Activated naive CD8-positive, alpha-beta T cell (primary cell): Measurements from ENCODE around the gene IMMP2L.

Experiments used
- H3K27ac Mint-ChIP-seq: one replicate; pipeline ENCODE4 v1.8.0; 2021; ENCODE audit warnings: mixed read lengths
- H3K27me3 Mint-ChIP-seq: one replicate; pipeline ENCODE4 v1.8.0; 2021; ENCODE audit warnings: mixed read lengths
- H3K36me3 Mint-ChIP-seq: one replicate; pipeline ENCODE4 v1.8.0; 2021; ENCODE audit warnings: mixed read lengths
- H3K4me1 Mint-ChIP-seq: one replicate; pipeline ENCODE4 v1.8.0; 2021; ENCODE audit warnings: low read depth, mixed read lengths
- H3K4me3 Mint-ChIP-seq: one replicate; pipeline ENCODE4 v1.8.0; 2021; ENCODE audit warnings: mild to moderate bottlenecking, mixed read lengths
- H3K9me3 Mint-ChIP-seq: one replicate; pipeline ENCODE4 v1.8.0; 2021; ENCODE audit warnings: low read depth, mixed read lengths

IMMP2L gene

GRCh38 chr7:111029574-111030251 is 532.6 kb downstream of the IMMP2L start:
- Mint-ChIP-seq H3K36me3 (peaks cover 3% of the 10 kb centered on the region), H3K27ac (peak overlapping the region; percentile 99), H3K27me3 (no peaks in the 10 kb centered on the region), H3K9me3 (no peaks in the 10 kb centered on the region), H3K4me3 (peak overlapping the region; percentile 72), H3K4me1 (peaks cover 66% of the 10 kb centered on the region)

GRCh38 chr7:111029141-111029572 is 533.1 kb downstream of the IMMP2L start:
- peaks cover 70% of the 10 kb centered on the region for H3K4me1 Mint-ChIP-seq
- H3K27ac Mint-ChIP-seq, result peak overlapping the region; percentile 99
- H3K4me3 Mint-ChIP-seq, result peak overlapping the region; percentile 72

DNA sequence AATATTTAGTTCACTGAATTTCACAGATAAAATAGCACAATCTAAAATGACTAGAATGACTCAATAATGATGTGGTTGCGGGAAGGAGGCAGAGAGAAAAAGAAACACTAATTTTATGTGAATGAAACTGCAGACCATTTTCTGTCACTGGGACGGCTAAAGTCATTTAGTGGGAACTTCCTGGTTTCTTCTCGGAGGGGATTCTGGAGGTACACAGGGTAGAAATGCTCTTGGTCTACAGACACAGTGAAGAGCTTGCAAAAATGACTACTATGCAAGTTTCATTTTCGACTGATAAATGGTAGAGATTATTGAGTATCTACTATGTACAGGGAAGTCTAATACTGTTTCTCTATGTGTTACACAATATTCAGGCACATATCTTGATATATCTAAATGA is 534.9 kb downstream of the IMMP2L start:
- Mint-ChIP-seq H3K27ac (peak overlapping the region; percentile 99), H3K36me3 (peaks cover 8% of the 10 kb centered on the region), H3K4me3 (peak overlapping the region; percentile 69), H3K27me3 (no peaks in the 10 kb centered on the region), H3K4me1 (peaks cover 84% of the 10 kb centered on the region), H3K9me3 (no peaks in the 10 kb centered on the region)

More at GRCh38 chr7:111029141-111029572, 533.1 kb downstream of the IMMP2L start:
- H3K27me3 Mint-ChIP-seq, result no peaks in the 10 kb centered on the region
- no peaks in the 10 kb centered on the region for H3K9me3 Mint-ChIP-seq
- H3K36me3 Mint-ChIP-seq, result peaks cover 6% of the 10 kb centered on the region

GRCh38 chr7:111026806-111027205 is 535.5 kb downstream of the IMMP2L start:
- Mint-ChIP-seq H3K27ac (peak overlapping the region; percentile 99), H3K4me3 (peak overlapping the region; percentile 63), H3K4me1 (peaks cover 89% of the 10 kb centered on the region), H3K36me3 (peaks cover 11% of the 10 kb centered on the region), H3K9me3 (peaks cover 2% of the 10 kb centered on the region), H3K27me3 (no peaks in the 10 kb centered on the region)

GRCh38 chr7:111026343-111026742 is 535.9 kb downstream of the IMMP2L start:
- peaks cover 4% of the 10 kb centered on the region for H3K9me3 Mint-ChIP-seq
- H3K4me1 Mint-ChIP-seq, result peaks cover 90% of the 10 kb centered on the region
- peak overlapping the region; percentile 99 for H3K27ac Mint-ChIP-seq

GRCh38 chr7:111025006-111025405 is 537.3 kb downstream of the IMMP2L start:
- Mint-ChIP-seq H3K36me3 (peaks cover 18% of the 10 kb centered on the region), H3K27ac (peak overlapping the region; percentile 99), H3K4me1 (peaks cover 93% of the 10 kb centered on the region), H3K4me3 (peak overlapping the region; percentile 79), H3K27me3 (no peaks in the 10 kb centered on the region), H3K9me3 (peaks cover 7% of the 10 kb centered on the region)

More at GRCh38 chr7:111026343-111026742, 535.9 kb downstream of the IMMP2L start:
- Mint-ChIP-seq H3K4me3 (peak overlapping the region; percentile 63), H3K27me3 (no peaks in the 10 kb centered on the region), H3K36me3 (peaks cover 12% of the 10 kb centered on the region)

DNA sequence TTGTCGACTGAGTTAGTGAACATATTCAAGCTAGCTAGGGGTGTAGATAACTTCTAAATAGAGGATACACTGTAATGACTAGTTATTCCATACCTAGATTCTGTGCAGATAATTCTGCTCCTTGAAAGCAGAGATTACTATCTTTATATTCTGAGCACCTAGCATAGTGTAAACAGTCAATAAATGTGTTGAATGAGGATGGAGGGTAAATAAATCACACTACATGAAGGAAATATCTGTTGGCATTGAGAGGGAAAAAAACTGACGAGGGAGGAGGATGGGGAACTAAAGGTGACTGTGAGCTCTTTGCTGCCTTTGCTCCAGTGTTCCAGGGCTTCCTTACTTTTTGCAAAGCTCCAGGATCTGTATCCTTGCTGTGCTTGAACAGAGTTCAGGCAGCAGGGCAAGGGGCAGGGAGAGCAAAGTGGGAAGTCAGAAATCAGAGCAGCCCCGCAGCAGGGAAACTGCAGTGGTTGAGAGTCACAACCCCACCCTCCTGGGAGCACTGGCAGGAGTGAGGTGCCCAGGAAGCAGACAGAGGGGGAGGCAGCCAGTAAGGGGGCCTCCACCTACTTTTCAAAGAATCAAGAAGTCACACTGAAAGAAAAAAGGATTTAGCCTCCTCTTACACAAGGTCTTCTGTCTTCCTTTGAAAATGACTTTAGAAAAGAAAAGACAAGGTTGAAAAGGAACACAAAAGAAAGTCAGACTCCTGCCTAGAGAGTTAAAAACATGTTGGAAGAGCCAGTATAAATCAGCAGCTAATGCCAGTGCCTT is 543.1 kb downstream of the IMMP2L start:
- Mint-ChIP-seq H3K9me3 (peaks cover 7% of the 10 kb centered on the region), H3K36me3 (peaks cover 12% of the 10 kb centered on the region), H3K4me3 (peak overlapping the region; percentile 75), H3K4me1 (peaks cover 83% of the 10 kb centered on the region), H3K27me3 (no peaks in the 10 kb centered on the region), H3K27ac (peak overlapping the region; percentile 95)

DNA sequence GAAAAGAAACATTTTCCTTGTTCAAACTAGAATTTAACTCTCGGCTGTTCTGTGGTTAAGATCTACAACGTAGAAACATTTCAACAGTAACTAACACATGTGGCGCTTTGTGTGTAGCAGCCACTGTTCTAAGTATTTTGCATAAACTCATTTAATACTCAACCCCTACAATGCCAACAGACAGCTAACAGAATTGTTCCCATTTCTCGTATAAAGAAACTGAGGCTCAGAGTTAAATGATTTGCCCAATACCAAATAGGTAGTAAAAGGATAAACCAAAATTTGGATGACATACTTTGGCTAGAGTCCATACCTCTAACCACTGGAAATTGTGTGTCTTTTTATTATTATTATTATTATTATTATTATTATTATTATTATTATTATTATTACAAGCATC is 543.8 kb downstream of the IMMP2L start:
- Mint-ChIP-seq H3K27me3 (no peaks in the 10 kb centered on the region), H3K9me3 (peaks cover 7% of the 10 kb centered on the region), H3K27ac (peak overlapping the region; percentile 85), H3K4me3 (peak overlapping the region; percentile 38), H3K36me3 (peaks cover 12% of the 10 kb centered on the region), H3K4me1 (peaks cover 81% of the 10 kb centered on the region)

DNA sequence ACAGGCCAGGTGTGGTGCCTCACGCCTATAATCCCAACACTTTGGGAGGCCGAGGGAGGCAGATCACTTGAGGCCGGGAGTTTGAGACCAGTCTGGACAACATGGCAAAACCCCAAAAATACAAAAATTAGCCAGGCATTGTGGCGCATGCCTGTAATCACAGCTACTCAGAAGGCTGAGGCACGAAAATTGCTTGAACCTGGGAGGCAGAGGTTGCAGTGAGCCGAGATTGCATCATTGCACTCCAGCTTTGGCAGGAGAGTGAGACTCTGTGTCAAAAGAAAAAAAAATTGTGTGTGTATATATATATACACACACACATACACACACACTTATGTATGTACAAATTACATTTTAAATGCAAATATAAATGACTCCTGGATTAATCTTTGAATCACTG is 548.2 kb downstream of the IMMP2L start:
- no peaks in the 10 kb centered on the region for H3K36me3 Mint-ChIP-seq
- H3K4me3 Mint-ChIP-seq, result peak overlapping the region; percentile 47
- peaks cover 82% of the 10 kb centered on the region for H3K4me1 Mint-ChIP-seq
- H3K9me3 Mint-ChIP-seq, result no peaks in the 10 kb centered on the region
- H3K27me3 Mint-ChIP-seq, result no peaks in the 10 kb centered on the region
- peak overlapping the region; percentile 90 for H3K27ac Mint-ChIP-seq

DNA sequence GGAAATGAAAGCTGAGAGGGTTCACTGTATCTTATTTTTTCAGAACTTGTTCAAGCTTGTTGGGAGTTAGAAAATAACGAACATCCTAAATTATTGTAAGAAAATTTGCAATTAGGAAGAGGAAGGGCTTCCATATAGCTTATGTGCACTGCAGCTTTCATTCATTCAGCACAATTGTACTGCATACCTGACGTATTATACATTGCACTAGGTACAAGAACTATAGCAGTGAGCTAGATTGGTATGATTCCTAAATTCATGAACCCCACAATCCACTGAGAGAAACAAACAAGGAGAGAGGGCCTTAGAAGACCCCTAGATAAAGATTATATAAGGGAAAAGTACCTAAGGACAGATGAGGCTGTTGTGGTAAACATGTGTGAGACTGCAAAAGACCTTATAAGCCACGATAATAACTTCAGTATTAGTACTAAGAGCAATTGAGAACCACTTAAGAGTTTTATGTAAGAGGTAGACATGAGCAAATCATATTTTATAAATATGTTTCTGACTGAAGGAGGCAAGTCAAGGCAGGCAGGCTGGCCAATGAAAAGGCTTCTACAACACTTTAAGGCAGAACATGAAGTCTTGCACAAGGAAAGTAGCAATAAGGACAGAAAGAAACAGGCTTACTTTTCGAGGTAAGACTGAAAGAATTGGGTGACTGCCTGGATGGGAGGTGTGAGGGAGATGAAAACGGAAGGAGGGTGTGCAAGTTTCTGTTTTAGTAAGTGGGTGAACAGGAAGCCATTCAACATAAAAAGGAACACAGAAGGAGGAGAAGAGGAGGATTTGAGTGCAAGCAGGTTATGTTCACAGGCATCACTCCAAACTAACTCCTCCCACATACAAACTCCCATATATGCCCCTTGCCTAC is 549.3 kb downstream of the IMMP2L start:
- peak overlapping the region; percentile 74 for H3K27ac Mint-ChIP-seq

GRCh38 chr7:111012149-111012548 is 550.1 kb downstream of the IMMP2L start:
- peak overlapping the region; percentile 63 for H3K4me3 Mint-ChIP-seq
- no peaks in the 10 kb centered on the region for H3K9me3 Mint-ChIP-seq
- H3K36me3 Mint-ChIP-seq, result no peaks in the 10 kb centered on the region
- peak overlapping the region; percentile 74 for H3K27ac Mint-ChIP-seq
- no peaks in the 10 kb centered on the region for H3K27me3 Mint-ChIP-seq
- H3K4me1 Mint-ChIP-seq, result peaks cover 65% of the 10 kb centered on the region

More for the DNA sequence above, 549.3 kb downstream of the IMMP2L start:
- H3K4me3 Mint-ChIP-seq, result peak overlapping the region; percentile 51
- H3K27me3 Mint-ChIP-seq, result no peaks in the 10 kb centered on the region
- H3K36me3 Mint-ChIP-seq, result no peaks in the 10 kb centered on the region
- H3K4me1 Mint-ChIP-seq, result peaks cover 74% of the 10 kb centered on the region
- H3K9me3 Mint-ChIP-seq, result no peaks in the 10 kb centered on the region

DNA sequence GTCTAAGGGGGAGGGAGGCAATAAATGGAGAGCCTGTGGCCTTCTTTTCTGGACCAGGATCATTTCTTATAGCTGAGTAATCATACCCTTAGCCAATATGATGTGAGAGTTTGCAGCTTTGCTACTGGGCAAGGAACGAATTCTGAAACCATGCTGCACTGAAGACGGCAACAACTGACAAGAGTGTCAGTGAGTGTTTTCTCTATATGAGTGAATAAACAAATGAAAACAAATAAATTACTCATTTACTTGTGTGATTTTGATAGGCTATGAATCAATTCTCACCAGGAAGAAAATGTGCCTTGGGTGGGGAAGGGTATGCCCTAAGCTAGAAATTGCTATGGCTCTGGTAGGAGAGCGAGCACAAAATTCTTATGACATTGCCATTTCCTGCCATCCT is 550.8 kb downstream of the IMMP2L start:
- no peaks in the 10 kb centered on the region for H3K27me3 Mint-ChIP-seq
- peak overlapping the region; percentile 63 for H3K4me3 Mint-ChIP-seq
- no peaks in the 10 kb centered on the region for H3K9me3 Mint-ChIP-seq
- no peak overlapping the region for H3K27ac Mint-ChIP-seq
- H3K36me3 Mint-ChIP-seq, result no peaks in the 10 kb centered on the region
- peaks cover 63% of the 10 kb centered on the region for H3K4me1 Mint-ChIP-seq

GRCh38 chr7:111010798-111011197 is 551.5 kb downstream of the IMMP2L start:
- Mint-ChIP-seq H3K4me1 (peaks cover 60% of the 10 kb centered on the region), H3K4me3 (peak overlapping the region; percentile 42), H3K9me3 (no peaks in the 10 kb centered on the region), H3K27ac (no peak overlapping the region), H3K36me3 (no peaks in the 10 kb centered on the region), H3K27me3 (no peaks in the 10 kb centered on the region)

- Mint-ChIP-seq H3K27ac (no peak overlapping the region), H3K36me3 (no peaks in the 10 kb centered on the region), H3K27me3 (no peaks in the 10 kb centered on the region), H3K9me3 (no peaks in the 10 kb centered on the region), H3K4me1 (peaks cover 48% of the 10 kb centered on the region), H3K4me3 (peak overlapping the region; percentile 67)
Observed at GRCh38 chr7:111009526-111010040, 552.7 kb downstream of the IMMP2L start.
